ENCODE data around the gene FBXO15.

The FBXO15 gene

GRCh38 chr18:74081966-74082741 lies 65.5 kb downstream of the FBXO15 start:
- no peak for TF ChIP-seq CEBPB (IDR thresholded peaks at IDR 0.05)
- TF ChIP-seq, protein P1, sequence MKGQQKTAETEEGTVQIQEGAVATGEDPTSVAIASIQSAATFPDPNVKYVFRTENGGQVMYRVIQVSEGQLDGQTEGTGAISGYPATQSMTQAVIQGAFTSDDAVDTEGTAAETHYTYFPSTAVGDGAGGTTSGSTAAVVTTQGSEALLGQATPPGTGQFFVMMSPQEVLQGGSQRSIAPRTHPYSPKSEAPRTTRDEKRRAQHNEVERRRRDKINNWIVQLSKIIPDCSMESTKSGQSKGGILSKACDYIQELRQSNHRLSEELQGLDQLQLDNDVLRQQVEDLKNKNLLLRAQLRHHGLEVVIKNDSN (IDR thresholded peaks at IDR 0.05) = no peak
- peak; percentile 54; the same call in 1 of the 2 replicates for TF ChIP-seq RAD21 (IDR thresholded peaks at IDR 0.05; ENCODE audit: low read depth)

GRCh38 chr18:74078257-74078656 lies 69.4 kb downstream of the FBXO15 start:
- TF ChIP-seq NFIC (IDR thresholded peaks at IDR 0.05) (no peak), CEBPB (IDR thresholded peaks at IDR 0.05) (no peak), EP300 (IDR thresholded peaks at IDR 0.05; ENCODE audit: borderline replicate concordance) (no peak), RAD21 (IDR thresholded peaks at IDR 0.05; ENCODE audit: low read depth) (no peak), YY1 (IDR thresholded peaks at IDR 0.05; ENCODE audit: low read depth) (no peak), FOXM1 (IDR thresholded peaks at IDR 0.05; ENCODE audit: borderline replicate concordance, low read depth) (no peak), ZBTB7A (IDR thresholded peaks at IDR 0.05; ENCODE audit: low read depth) (no peak)

GRCh38 chr18:74074668-74075564 lies 72.7 kb downstream of the FBXO15 start:
- TF ChIP-seq EP300 (IDR thresholded peaks at IDR 0.05; ENCODE audit: borderline replicate concordance) (no peak), TAF1 (IDR thresholded peaks at IDR 0.05; ENCODE audit: low read depth) (no peak), CREB1 (IDR thresholded peaks at IDR 0.05; ENCODE audit: low read depth) (no peak), TEAD4 (IDR thresholded peaks at IDR 0.05) (no peak)

GRCh38 chr18:74073957-74074667 lies 73.5 kb downstream of the FBXO15 start:
- TF ChIP-seq TAF1 (IDR thresholded peaks at IDR 0.05; ENCODE audit: low read depth) (no peak), RAD21 (IDR thresholded peaks at IDR 0.05; ENCODE audit: low read depth) (no peak), EP300 (IDR thresholded peaks at IDR 0.05; ENCODE audit: borderline replicate concordance) (no peak), REST (IDR thresholded peaks at IDR 0.05; ENCODE audit: low read depth) (no peak), ZBTB7A (IDR thresholded peaks at IDR 0.05; ENCODE audit: low read depth) (no peak), EGR1 (IDR thresholded peaks at IDR 0.05) (no peak), FOXM1 (IDR thresholded peaks at IDR 0.05; ENCODE audit: borderline replicate concordance, low read depth) (no peak), TEAD4 (IDR thresholded peaks at IDR 0.05) (no peak), CREB1 (IDR thresholded peaks at IDR 0.05; ENCODE audit: low read depth) (no peak), CEBPB (IDR thresholded peaks at IDR 0.05) (no peak), TCF12 (IDR thresholded peaks at IDR 0.05; ENCODE audit: low read depth) (no peak), MAX (IDR thresholded peaks at IDR 0.05) (no peak), NFIC (IDR thresholded peaks at IDR 0.05) (no peak), YY1 (IDR thresholded peaks at IDR 0.05; ENCODE audit: low read depth) (no peak)
- TF ChIP-seq, protein P1 (IDR thresholded peaks at IDR 0.05) = no peak

- no peak for TF ChIP-seq YY1 (IDR thresholded peaks at IDR 0.05; ENCODE audit: low read depth)
- no peak for TF ChIP-seq EP300 (IDR thresholded peaks at IDR 0.05; ENCODE audit: borderline replicate concordance)
- TF ChIP-seq, protein P1 (IDR thresholded peaks at IDR 0.05) = no peak
- TF ChIP-seq TCF12 (IDR thresholded peaks at IDR 0.05; ENCODE audit: low read depth) = no peak
- no peak for TF ChIP-seq CEBPB (IDR thresholded peaks at IDR 0.05)
- no peak for TF ChIP-seq EGR1 (IDR thresholded peaks at IDR 0.05)
- TF ChIP-seq TEAD4 (IDR thresholded peaks at IDR 0.05) = no peak
- TF ChIP-seq NFIC (IDR thresholded peaks at IDR 0.05) = no peak
- no peak for TF ChIP-seq FOXM1 (IDR thresholded peaks at IDR 0.05; ENCODE audit: borderline replicate concordance, low read depth)
- no peak for TF ChIP-seq TAF1 (IDR thresholded peaks at IDR 0.05; ENCODE audit: low read depth)
- TF ChIP-seq MAX (IDR thresholded peaks at IDR 0.05) = no peak
- TF ChIP-seq ZBTB7A (IDR thresholded peaks at IDR 0.05; ENCODE audit: low read depth) = no peak
- TF ChIP-seq RAD21 (IDR thresholded peaks at IDR 0.05; ENCODE audit: low read depth) = no peak
- TF ChIP-seq REST (IDR thresholded peaks at IDR 0.05; ENCODE audit: low read depth) = no peak
- TF ChIP-seq CREB1 (IDR thresholded peaks at IDR 0.05; ENCODE audit: low read depth) = no peak
These were observed 78.2 kb downstream of the FBXO15 start for GRCh38 chr18:74069178-74070050.
